GF-D8 (cell line): ENCODE data around the gene LPCAT1.

Experiments
- DNase-seq: peaks from one replicate; lab custom pipeline; 2025; lab: John Stamatoyannopoulos, UW

Gene LPCAT1

DNA sequence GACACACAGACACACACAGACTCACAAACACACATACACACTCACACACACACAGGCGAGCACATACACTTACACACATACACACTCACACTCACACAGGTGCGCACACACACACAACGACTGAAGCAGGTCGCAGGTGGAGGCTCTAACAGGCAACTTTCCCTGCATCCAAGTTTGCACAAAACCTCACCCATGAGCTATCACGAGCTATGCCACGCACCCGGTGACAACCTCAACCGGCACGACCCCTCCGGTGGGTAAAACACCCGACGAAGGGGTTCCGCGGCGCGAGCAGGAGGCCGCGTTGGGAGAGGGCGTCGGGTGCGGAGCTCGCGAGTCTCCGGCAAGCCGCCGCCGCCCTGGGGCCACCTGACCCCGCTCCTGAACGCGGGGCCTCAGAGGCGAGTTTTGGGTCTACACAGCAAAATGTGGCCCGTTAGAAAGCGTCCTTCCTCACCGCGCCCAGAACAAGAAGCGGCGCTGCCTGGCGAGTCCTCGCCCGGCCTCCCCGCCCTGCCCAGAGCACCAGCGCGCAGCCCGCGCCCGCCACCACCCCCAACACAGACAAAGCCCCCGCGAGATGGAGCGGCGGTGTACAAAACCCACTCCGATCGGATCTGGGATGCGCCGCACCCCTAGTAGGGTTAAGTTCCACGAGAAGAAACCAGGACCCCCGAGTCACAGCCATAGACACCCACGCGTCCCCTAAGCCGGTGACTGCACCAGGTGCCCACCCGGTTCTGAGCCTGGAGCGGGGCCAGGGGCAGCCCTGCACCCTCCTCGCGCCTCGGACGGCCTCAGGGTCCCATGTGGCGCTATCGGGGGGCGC, 79.2 kb downstream of the LPCAT1 start:
- no peak for DNase-seq

DNA sequence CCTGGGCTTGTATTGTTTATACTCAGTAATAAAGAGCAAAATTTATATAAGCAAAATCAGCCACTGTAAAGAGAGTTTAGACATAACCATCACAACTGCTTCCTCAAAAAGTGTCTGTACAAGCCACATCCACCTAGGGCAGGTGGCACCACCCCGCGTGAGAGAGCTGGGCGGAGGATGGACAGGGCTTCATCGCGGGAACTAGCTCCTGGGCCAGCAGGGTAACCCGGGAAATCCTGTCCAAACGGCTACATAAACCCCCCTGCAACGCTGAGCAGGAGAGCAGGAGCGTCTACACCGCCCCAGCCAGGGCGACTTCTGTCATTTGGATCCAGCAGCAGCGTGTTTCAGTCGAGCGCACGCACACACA, 79.8 kb downstream of the LPCAT1 start:
- no peak for DNase-seq

DNA sequence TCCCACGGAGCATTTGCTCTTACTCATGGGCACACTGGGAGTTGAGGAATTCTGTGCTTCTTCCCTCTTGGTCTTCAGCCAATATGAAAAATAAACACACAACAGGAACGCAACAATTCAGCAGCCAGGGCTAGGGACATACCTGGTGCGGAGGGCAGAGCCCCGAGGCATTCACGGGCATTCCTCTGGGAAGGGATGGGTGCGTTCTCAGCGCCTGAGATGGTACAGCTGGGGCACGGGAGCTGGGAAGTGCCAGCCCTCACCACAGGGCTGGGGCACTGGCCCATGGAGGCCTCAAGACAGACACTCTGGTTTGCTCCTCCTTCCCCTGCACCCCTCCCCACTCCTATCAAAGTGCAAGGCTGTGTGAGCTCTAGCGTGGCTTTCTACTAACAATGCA, 80.6 kb downstream of the LPCAT1 start:
- no peak for DNase-seq

DNA sequence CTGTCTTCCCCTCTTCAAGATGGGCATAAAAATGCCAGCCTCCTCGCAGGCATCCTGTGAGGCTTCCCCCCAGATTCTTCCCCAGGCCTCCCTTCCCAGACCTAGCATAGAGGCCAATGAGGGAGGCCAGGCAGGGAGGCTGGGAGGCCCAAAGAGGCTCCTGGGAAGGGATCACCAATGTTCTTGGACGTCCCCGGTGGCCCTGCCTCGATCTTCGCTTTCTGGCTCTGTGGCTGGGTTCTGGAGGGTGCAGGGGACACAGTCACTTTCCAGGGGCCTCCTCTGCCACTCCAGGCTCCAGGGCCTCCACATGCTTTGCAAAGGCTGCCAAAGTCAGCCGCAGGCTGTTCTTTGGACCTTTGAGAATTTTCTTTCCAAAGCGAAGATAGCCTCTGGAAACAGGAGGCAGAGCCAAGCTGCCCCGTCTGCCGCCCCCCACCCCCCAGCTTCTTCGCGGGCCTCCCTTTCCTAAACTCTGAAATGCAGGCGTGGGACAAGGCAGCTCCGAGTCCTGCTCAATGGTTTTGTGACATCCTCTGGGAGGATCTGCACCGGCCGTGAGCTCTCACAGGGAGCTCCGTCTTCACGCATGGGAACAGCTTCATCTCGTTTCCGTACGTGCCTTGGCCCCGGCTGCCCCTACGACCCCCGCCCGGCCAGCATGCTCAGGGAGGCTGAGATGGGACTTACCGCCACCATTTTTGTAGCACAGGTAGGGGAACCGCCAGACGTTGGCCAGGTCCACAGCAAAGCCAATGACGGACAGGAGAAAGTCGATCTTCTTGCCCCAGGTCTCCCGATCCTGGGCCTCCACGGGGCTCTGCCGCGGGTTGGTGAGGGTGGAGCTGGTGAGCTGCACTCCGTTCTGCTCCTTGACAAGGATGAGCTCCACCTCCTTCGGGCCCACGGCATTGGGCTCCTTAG, 81.3 kb downstream of the LPCAT1 start:
- no peak for DNase-seq

DNA sequence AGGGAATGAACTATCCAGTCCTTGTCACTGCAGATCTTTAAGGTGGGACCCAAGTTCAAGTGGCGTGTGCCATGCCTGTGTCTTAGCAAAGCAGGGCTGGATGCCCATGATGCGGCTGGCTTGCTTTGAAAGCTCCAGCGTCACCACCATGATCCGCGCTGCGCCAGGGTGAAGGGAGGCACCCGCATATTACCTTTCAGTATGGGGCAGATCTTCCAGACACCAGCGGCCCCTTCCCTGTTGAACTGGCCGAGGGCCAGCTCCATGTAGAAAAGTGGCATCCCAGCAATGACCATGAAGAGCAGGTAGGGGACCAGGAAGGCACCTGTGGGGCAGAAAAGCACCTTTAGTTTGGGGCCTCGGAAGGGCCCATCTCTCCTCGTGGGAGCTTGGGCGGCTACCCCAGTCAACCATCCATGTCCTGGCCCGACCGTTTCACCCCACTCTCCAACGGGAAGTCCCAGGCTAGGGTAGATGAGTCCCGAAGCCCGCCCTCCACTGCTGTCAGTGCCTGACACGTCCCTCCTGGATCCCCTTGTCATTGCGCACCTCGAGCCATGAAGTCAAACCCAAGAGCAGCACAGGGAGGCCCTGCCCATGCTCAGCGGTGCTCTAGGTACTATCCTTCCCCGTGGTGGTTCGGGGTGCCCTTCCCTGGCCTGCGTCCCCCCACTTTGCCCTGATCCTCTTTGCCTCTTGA, 82.4 kb downstream of the LPCAT1 start:
- no peak for DNase-seq

DNA sequence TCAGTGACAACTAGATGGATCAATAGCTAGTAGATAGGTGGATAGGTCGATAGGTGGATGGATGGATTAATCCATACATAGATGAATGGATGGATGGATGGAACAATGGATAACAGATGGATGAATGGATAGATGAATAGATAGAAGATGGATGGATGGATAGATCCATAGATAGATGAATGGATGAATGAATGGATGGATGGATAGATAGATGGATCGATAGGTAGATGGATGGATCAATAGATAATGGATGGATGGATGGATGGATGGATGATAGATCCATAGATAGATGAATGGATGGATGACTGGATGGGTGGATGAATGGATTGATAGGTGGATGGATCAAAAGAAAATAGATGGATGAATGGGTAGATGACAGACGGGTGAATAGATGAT, 83.7 kb downstream of the LPCAT1 start:
- no peak for DNase-seq

DNA sequence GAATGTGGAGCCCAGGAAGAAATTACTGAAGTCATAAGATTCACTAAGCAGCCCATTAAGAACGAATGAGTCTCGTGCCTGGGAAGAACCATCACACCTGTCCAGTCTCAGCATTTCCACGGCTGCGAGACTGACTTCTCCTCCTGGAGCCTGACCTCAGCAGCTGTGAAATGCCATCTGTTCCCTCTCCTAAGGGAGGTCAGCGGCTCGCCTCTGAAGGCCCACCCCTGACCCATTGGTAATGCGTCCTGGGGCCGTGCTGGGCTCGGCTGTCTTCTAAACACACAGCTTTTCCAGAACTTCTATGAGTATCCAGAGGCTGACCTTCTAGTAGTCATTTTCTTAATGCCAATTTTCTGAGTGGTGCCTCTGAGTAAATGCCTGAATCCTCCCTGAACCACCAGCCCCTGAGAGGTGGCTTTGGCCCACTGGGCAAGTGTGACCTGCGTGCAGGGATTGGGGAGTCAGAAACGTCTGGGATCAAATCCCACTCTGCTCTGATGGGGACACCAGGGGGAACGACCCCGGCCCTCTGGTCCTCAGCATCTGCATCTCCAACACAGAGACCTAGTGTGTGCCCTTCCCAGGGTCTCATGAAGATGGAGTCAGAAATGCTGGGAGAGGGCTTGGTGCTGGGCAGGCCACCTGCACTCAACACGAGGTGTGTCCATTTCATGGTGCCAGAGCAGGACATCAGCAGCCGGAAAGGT, 84.2 kb downstream of the LPCAT1 start:
- DNase-seq = no peak

DNA sequence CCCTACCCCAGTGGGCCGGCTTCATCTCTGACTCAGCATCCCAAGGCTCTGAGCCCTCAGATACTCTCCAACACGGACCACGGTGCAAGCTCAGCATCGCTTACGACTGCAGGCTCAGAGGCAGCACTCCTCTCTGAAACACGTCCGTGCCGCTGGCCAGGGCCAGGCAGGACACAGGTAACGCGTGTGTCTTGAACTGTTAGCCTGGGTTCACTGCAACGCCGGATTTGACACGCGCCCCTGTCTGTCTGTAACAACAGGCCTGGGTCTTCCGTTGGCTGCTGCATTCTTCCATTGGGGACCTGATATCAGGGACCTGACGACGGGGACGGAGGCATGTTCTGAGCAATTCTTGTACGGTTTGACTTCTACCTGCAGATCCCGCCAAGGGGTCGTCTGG, 84.9 kb downstream of the LPCAT1 start:
- no peak for DNase-seq

DNA sequence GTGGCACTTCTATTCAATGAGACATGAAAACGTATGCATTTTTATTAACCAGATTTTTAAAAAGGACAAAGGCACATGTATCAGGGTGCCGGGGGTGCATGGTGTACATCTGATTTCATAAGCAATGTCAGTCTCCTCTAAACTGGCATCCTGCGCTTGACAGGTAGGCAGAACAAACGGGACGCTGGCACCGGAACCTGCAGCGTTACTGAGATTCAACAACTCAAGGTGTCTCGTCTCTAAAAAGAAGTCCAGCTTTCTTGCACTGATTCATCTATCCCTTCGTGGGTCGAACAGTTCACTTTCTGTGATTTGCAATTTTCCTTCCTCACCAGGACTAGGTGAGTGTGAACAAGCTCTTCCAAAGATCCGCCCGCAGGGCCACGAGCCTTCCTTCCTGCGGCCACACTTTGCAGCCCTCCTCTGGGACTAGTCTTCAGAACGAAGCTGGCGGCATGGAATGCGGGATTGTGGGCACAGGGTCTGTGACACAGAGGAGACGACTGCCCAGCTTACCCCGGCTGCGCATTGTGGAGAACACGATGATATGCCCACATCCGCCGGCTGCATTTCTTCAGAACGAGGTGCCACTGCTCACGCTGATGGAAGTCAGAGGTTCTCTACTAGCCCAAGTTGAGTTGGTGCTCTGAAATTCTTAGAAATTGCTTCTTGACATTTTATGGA, 85.7 kb downstream of the LPCAT1 start:
- DNase-seq = no peak

DNA sequence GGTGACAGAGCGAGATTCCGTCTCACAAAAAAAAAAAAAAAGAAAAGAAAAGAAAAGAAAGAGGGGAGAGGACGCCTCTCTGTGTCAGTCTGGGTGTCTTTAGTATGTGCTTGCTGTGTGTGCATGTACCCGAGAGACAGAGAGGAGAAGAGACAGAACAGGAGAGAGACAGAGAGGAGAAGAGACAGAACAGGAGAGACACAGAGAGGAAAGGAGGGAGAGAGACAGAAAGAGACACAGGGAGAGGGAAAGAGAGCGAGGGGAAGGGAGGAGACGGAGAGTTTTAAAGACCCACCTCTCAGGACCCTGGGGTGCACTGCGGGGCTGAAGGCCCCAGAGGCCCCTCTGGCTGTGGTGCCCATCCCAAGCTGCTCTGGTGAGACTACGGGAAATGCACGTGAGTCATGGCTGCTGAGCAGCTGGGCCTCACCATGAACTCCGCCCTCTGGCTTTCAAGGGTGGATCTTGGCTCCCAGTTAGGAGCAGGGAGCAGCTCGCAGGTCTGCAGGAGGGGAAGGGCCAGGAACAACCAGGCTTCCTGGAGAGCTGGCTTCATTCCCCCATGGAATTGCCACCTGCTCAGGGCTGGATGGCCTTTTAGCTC, 86.4 kb downstream of the LPCAT1 start:
- DNase-seq = no peak

DNA sequence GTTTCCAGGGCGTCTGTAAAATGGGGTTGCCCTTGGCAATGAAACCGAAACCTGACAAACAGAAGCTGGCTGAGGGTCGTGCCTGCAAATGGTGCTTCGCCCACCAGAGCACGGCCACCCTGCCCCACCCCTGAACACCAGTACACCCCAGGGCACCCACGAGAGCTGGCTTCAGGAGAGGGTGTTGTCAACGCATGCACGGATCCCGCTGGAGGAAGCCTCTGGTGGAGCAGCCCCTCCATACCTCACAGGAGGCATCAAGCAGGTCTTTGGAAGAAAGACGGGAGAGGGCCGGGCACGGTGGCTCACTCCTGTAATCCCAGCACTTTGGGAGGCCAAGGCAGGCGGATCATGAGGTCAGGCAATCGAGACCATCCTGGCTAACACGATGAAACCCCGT, 87.1 kb downstream of the LPCAT1 start:
- DNase-seq = no peak

DNA sequence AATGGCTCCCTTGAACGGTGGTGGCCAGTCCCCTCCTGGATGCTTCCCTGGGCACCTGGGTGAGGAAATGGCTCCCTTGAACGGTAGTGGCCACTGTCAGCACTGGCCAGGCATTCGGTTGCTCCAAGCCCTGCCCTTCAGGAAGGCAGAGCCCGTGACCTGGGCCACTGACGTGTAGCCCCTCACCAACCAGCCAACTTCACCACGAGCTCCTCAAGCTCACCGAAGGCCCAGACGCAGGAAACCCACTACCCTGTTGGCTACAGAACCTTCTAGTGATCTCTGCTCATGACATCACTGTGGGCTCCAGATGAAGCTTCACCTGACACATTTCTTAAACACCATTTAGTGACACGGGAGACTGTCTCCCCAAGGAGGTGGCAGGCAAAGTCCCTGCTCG, 87.7 kb downstream of the LPCAT1 start:
- no peak for DNase-seq

DNA sequence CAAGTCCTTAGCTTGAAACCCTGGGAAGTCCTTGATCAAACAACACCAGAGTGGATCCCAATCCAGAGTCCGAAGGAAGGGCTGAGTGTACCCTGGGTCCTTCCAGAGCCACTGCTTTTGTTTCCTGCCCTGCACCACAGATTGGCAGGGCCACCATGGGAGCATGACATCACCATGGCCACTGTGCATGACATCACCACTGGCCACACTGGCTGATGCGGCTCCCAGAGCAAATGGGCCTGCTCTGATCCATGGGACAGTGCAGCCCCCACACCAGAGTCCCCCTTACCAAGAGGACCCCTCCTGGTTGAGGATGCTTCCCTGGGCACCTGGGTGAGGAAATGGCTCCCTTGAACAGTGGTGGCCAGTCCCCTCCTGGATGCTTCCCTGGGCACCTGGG, 88.4 kb downstream of the LPCAT1 start:
- DNase-seq = no peak

DNA sequence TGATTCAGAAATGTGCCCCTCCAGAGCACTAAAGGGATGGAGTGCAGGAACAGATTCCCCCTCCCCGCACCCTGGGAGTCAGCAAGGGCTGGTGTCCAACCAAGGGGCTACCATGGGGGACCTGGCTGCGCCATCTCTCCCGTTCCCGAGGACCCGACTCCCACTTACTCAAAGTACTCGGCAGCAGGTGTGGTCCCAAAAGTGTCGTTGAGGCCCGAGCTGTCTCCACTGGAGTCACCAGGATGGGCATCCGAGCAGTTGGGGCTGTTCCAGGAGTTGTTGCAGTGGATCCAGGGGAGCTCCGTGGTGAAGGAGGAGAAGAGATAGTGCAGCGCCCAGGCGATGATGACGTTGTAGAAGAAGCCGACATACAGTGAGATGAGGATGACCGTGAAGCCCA, 91.5 kb downstream of the LPCAT1 start:
- DNase-seq = no peak

DNA sequence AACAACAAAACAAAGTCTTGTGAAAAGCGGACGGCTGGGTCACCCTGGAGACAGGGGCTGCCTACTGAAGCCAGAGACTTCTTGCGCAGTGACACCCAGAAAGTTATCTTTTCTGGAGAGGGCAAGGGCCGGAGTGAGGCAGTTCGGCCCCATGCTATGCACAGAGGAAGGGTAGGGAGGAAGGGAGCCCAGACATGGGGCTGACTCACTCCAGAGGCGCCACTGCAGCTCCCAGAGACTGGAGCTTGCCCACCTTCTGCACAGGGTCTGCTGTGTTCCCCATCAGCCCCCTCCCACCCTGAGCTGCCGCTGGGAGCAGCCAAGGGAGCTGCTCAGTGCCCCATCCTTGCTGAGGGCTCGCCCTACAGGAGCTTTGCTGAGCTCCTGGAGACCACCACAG, 91.9 kb downstream of the LPCAT1 start:
- no peak for DNase-seq

DNA sequence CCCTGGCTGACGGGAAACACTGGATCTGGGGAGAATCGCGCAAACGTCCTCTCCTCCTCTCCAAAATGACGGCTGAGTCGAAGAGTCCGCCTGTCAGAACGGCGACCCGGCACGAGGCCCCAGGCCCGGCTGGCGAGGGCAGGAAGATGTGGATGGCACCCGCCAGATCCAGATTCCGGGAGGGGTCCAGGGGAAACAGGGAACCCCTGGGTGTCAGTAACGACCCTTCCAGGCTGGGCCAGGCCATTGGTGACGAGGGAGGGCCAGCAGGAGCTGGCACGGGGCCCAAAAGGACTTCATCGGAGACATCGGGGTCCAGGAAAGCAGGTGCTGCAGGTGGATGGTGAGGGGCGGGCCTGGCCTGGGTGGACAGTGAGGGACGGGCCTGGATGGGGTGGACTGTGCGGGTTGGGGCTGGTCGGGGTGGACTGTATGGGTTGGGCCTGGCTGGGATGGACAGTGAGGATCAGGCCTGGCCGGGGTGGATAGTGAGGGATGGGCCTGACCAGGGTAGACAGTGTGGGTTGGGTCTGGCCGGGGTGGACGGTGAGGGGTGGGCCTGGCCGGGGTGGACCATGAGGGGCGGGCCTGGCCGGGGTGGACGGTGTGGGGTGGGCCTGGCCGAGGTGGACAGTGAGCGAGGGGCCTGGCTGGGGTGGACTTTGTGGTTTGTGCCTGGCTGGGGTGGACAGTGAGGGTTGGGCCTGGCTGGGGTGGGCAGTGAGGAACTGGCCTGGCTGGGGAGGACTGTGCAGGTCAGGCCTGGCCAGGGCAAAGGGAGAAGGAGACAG, 92.5 kb downstream of the LPCAT1 start:
- no peak for DNase-seq

DNA sequence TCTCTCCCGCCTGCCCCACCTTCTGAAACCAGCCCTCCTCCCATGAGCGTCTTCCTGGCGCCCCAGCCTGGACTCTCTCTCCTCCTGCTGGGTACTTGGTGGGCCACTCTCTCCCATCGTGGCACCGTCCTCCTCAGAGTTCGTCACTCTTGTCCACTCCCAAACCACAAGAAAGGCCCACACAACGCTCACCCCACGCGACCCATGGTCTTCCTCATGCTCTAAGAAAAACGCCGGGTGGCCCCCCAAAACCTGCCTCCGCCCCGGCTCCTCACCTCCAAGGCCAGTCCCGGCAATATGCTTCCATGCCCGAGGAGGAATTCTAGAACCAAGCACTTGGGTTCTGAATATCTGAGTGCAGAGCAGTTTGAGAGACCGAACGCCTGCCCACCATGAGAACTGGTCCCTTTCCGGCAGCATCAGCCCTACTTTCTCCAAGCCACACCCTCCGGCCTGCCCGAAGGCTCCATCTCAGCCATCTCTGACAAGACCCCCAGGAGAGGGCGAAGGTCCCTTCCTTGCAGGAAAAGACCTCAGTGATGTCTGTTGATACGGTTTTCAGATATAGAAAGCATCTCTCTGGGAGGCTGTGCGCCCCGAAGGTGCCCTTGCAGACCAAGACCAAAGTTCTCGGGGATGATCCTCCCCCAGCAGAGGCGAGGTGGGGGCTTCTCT, 93.5 kb downstream of the LPCAT1 start:
- DNase-seq = no peak

DNA sequence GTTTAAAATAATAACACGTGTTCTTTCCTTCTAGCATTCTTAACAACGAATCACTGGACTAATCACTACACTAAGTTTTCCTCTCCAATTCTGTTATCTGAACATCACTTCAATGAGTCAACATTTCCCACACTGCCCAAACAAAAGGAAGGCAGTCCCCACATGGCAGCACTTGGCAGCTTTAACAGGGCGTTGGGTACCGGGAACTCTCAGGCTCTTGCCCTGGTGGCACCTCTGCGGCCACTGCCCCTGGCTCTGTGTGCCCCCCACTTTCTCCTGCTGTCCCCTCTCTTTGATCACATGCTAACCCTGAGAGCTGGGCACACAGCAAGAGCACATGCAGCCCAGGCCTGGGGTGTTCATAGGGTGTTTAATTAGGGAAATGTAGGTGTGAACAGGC, 94.3 kb downstream of the LPCAT1 start:
- no peak for DNase-seq

DNA sequence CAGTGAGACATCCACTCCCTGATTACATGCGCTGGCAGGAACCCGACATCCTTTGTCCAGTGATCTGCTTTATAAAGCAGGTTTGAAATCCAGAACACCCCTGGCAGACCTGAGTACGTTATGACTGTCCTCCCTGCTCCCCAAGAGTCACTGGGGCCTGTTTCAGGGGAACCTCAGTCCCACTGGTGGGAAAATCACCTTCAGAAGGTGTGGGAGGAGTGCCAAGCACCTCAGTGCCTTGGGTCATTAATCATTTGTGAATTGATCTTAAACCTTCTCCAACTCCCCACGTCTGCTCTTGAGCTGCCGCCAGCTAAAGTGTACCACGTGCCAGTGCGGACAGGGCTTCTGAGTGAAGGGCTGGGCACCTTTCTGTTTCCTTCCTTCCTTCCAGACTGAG, 94.7 kb downstream of the LPCAT1 start:
- DNase-seq = no peak

DNA sequence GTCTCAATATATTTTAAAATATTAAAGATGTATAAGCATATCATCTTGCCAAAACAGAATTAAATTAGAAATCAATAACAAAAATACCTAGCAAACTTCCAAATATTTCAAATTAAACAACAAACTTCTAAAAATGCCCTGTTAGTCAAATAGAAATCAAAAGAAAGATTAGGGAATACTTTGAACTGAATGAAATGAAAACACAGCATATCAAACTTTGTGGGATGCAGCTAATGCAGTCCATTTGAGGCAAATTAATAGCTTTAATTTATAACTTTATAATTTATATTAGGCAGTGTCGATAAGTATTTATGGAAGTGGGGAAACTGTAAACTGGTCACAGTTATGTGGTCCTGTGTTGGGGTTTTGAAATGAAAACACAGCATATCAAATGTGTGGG, 95.7 kb downstream of the LPCAT1 start:
- DNase-seq = no peak
